HG02943 (cell line): ENCODE results near the gene OPCML.

Experiments used
- ATAC-seq: cut with Tn5 transposase; IDR thresholded peaks from one replicate; pipeline ENCODE4 v1.9.1; 2021; ENCODE audit warnings: mild to moderate bottlenecking, low read depth, moderate library complexity; ENCODE audit not compliant: unreplicated experiment

Gene OPCML

DNA sequence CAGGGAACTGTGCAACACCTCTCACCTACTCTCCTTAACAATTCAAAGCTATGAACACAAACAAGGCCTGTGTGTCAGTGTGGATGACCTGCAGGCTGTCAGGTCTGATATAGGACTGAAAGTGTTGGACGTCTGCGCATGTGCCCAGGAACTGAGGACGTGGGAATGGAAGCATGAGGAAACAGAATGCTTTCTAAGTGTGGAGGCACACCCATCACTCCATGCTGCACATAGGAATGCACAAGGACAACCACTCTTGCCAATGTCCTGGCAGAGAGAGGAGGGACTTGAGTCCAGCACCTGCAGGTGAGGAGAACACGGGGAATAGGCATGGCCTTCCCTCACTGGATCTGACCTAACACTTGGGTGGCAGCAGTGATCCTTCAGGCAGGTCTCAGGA lies 874.3 kb downstream of the OPCML start:
- ATAC-seq = no peak

DNA sequence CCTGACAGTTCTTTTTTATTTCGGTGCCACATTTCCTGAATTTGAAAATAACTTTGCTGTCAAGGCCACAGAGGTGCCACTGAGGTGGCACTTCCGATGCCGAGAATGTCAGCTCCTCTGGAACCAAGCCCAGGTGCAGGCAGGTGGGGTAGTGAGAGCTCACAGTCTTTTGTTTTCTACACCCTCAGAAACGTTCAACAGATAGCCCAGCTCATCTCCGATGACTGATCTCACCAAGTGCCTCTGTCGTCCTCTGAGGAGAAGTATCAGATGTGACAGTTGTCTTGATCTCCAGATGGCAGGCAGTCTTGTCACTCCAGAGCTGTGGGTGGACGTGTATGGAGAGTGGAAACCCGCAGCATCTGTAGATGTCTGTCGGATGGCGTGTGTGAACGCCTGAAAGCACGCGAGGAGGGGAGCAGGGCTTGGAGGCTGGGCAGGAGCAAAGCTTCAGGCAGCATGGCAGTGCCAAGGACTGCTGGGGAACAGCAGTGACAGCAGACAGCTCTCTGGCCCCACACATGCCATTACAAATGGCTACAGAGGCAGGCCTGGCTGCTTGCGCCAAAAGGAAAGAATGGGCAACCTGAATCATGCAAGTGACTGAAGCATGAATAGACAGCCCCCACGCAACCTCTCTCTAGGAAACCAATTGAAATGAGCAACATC lies 877.0 kb downstream of the OPCML start:
- ATAC-seq = no peak

DNA sequence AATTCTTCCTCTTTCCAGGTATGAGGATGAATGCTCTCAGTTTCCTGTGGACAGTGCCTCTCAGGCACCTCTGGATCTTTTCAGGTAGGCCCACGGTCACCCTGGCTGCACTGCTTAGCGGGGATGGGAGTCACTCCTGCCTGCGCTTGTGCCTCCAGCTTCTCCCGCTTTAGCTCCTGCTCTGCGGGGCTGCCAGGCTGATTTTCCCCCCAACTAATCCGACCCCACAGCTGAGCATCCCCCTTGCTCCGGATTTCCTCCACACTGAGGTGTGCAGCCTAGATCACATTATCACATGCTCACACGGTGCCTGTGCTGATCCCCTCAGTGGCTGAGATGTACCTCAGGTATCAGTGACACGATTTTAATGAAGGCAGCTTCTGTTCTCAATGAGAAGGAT lies 879.1 kb downstream of the OPCML start:
- no peak for ATAC-seq

DNA sequence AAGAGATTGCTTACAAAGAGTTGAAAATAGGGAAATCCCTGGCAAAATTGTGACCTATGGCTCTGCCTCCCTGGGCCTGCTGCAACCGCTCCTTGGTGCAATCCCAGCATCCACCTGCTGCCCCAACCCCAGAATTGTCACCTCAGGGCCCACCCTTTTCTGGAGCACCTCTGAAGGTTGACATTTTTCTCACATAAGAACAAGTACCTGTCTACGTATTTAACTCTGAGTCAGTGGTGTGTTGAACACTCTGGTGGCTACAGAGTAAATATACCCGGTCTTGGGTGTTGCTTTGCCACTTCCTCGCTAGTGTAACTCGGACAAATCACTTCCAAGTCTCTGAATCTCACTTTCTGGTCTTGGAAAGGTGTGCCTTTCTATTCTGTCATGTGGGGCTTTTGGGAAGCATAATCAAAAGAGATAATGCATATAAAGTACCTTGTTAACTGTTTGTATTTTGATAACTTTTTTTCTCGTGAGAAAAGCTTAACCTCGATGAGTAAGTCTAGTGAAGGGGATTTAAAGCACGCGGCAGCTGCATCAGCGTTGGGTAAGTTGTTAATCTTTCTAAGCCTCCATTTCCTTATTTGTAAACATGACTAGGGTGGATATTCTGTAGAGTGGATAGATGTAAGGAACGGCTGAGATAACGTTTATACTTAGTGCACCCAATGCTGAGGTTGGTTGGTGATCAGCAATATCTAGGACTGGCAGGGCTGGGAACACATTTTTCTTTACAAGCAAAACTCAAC lies 881.2 kb downstream of the OPCML start:
- ATAC-seq = no peak

DNA sequence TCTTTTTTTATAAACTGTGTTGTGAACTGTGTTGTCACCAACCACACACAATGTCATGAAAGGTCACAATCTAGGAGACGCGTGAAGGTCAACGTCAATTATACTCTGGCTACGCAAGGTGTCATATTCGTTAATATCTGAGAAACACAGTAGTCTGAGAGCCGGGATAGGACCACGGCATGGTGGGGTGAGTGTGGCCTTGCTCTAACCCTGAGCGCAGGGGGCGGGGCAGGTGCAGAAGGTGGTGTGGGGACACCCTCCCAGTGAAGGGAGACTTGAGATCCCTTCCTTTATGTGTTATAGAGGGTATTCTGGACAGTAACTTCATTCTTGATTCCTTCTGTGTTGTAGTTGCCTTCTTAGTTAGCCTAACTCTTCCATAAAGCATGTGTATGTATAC lies 883.0 kb downstream of the OPCML start:
- ATAC-seq = no peak

DNA sequence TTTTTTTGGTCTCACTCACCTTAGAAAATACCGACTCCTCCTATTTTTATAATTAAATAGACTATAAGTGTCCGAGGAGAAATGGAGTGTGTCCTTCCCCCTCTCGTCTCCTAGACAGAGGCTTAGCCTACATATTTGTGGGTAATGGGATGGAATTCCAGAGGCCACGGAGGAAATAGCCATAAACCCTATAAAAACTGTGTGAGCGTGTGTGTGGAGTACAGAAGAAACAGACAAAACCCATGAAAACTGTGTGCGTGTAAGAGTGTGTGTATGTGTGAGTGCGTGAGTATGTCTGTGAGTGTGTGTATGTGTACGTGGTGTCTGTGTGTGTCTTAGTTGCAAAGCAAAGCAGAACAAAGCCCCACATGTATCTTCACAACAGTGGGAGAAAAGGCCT lies 883.5 kb downstream of the OPCML start:
- ATAC-seq = no peak

DNA sequence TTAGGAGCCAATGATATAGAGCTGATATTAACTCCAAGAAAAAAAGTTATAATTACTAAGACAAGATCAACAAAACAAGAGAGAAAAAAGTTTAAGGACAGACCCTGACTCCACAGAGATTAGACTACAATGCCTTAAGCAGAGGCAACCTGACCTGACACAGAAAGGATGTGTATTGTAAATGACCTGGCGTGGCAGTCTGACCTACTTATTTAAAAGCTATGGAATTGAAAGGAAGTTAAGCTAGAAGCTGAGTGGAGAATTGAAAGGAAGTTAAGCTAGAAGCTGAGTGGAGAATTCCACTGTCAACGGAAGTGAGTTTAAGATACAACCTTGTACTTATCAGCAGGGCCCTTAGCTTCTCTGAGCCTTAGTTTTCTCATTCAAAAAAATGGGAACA lies 885.4 kb downstream of the OPCML start:
- no peak for ATAC-seq

DNA sequence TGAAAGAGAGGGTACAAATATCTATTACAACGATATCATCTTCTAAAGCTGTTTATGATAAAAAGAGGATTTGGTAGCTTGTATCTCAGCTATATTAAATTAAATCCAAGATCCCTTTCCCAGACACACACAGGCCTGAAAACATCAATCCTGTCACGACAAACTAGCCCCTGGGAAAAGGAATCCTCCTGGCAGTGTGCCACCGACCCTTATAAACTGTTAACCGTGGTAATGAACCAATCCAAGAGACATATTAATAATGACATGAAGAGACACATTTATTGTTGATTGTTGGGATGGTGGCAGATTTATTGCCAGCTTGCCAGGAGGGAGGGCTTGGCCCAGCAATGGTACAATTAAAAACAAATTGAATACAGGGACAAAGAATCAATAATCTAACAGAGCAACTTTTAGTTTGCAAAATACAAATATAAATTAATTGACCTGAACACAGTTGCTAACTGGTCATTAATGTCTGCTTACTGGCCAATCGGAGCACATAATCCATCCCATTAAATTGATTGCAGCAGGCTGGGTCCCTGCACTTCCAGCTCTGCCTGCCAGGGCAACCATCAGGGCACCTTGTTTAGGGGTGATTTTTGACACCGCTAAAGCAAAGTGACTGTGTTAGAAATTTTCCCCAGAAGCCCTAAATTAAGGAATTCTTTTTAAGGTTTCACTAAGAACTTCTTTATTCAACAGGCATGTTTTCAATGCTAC lies 887.6 kb downstream of the OPCML start:
- ATAC-seq = no peak

DNA sequence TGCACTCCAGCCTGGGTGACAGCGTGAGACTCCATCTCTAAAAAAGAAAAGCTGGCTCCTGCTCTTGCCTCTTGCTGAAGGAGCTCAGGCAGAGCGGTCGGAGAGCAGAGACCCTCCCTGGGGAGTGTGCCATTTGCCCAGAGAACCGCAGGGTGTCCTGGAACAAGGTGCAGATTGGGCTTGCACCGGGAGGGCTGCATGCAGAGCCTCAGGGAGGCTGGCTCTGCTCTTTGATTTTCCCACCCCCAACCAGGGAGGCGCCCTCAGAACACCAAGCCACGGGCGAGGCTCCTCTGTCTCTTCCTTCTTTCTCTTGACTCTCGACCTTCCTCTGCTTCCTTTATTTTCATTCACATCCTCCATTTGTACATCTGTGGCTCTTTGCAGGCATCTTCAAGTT lies 889.1 kb downstream of the OPCML start:
- no peak for ATAC-seq

DNA sequence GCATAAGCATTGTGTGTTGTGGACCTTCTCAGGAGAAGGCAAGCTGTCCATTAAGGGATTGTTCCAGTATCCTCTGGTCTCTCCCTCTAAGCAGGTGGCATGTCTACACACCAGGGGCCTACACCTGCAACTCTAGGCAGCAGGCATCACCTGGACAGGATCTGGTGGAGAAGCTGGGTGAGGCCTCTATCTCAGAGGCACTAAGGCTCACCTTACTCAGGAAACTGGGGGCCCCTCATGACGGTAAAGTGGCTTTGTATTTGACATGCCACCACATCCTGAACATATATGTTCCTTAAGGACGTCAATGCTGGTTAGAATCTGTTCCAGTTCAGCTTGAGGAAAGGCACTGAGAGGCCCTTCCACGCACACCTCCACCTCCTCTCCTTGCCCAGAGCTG lies 891.3 kb downstream of the OPCML start:
- no peak for ATAC-seq

DNA sequence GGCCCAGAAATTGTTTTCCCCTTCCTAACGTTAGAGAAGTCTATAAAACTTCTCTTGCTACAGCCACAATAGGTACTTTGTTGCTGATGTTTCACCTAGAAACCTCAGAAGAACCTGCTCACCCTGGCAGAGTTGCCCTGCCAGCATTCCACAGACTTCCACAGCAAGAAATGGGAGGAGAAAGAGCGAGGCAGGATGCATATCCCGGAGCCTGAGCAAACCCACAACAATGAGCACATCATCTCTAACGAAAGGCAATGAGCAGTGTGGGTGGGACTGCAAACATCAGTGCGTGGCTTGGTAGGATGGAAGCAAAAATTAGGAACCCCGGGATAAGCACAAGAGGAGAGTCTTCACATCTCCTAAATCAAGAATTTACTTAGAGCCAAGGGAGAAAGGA lies 892.3 kb downstream of the OPCML start:
- ATAC-seq = no peak

DNA sequence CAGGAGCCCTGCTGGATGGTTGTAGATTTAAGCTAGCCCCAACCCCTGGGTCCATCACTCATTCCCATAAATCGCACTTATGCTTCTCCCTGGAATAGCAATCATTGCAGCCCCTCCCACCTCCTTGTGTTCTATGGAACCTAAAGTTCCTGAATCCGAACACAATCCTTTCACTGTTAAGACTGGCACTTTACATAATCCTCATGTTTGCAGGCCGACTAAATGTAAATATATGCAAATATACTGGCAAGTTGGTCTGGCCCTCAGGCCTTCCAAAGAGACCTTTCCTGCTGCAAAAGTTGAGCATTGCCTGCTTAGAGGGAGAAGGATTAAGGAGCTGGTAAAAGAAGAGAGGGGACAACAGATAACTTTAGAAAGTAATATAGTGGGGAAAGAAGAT lies 892.9 kb downstream of the OPCML start:
- ATAC-seq = no peak

DNA sequence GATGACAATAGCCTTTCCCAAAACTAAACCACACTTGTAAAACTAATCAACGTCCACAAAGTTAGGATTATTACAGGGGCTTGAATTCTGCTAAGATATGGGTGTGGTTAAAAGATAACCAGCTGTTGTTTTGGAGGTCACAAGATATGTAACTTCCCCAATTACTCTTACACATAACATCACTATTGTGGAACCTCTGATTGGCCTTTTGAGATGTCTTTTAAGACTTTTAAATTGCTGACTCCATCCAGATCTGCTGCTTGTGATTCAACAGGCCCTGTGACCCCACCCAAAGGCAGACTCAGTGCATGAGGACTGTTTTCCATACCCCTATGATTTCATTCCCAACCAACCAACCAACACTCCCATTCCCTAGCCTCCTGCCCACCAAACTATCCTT lies 893.9 kb downstream of the OPCML start:
- no peak for ATAC-seq

DNA sequence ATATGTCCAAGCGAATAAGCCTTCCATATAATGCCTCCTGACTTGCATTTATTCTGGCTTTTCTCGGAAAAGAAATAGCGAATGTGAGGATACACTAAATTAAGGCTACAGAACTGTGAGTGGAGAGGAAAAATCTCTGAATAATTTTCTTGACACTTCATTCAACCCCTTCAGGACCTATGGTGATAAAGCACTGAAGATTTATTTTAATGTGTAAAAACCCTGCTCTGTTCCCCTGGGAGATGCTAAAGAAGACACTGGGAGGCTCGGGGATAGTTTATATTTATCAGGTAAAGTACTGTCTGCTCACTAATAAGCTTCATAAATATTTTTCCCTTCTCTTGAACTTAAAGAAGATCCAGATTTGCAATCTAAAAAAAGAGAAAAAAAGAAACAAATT lies 895.8 kb downstream of the OPCML start:
- ATAC-seq = no peak

DNA sequence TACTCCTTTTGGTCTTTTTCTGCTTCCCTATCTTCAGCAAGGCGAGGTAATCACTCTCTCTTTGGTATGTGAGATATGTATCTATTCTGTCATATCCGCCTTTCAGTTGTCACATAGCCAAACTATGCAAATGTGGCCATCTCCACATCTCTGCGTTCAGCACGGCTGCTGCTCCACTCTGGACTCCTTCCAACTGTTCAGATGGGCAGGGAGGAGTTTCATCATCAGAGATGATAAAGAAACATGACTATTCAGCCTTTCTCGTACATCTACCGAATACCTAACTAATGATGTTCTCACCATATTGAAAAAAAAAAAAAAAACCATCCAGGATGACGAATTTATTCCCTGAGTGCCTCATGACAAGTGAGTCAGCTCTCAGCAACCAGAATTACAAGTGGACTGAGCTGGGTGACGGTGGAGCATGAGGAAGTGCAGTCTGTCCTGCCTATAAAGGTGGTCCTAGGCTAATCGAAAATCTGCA lies 899.6 kb downstream of the OPCML start:
- ATAC-seq = no peak

DNA sequence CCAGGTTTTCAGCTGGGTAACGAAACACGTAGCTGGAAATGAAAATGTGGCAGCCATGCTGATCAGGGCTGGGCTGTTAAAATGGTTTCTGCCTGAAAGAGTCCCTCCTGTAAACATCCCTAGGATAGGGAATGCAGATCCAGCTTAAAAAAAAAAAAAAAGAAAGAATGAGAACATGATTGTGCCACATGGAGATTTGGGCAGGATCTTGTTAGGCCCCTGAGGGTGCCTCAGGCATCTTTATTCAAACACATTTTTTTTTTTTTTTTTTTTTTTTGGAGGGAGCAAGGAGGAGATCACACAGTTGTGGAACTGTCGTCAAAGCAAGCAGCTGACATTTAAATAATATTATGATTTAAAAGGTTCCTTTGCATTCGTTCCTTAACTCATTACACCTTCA lies 900.3 kb downstream of the OPCML start:
- ATAC-seq = no peak

DNA sequence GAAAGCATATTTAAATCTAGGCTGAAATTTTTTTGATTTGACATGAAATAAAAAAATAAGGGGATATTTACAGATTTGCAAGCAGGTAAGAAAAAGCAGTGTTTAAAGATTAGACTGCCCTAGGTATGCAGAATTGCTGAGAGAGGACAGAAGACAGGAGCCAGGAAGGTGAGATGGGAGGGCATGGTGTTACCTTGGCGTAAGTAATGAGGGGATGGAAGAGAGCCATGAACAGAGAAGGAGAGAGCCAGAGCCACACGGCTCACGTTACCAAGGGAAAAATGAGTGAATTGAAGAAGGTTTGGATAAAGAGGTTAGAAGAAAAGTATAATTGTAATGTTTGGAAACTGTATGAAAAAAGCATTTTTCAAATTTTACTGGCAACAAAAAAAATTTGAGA lies 904.3 kb downstream of the OPCML start:
- ATAC-seq = no peak

DNA sequence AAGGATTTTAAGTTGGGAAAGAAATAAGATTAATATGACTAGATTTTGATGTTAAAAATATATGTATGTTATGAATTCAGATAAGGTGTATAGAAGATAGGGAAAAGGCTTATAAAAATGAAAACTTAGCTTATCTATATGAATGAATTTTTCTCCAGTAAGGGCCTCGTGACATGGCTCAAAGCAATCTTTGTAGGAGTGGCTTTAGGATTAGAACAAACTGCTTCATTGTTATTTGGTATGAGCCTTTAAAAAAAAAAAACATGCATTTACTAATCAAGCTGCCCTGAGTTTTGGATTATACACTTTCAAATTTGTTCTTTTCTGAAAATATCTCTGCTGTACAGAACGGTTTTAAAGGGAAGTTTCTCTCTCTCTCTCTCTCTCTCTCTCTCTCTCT lies 905.9 kb downstream of the OPCML start:
- no peak for ATAC-seq

DNA sequence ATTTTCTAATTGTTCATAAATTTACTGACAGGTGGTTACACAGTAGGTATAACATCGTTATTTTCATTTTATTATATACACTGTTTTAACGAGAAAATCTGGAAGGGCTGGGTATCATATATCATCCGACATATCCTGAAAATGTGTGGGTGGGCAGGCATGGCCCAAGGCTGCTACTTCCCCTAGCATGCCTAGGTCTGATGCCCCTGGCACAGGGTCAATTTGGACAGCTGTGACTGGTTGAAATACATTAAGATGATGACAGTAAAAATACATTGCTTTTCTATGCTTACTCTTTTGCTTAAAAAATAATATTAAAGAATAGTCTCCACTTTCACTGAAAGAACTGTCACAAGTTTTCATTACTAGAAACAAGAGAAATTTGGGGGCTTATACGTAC lies 908.8 kb downstream of the OPCML start:
- no peak for ATAC-seq

DNA sequence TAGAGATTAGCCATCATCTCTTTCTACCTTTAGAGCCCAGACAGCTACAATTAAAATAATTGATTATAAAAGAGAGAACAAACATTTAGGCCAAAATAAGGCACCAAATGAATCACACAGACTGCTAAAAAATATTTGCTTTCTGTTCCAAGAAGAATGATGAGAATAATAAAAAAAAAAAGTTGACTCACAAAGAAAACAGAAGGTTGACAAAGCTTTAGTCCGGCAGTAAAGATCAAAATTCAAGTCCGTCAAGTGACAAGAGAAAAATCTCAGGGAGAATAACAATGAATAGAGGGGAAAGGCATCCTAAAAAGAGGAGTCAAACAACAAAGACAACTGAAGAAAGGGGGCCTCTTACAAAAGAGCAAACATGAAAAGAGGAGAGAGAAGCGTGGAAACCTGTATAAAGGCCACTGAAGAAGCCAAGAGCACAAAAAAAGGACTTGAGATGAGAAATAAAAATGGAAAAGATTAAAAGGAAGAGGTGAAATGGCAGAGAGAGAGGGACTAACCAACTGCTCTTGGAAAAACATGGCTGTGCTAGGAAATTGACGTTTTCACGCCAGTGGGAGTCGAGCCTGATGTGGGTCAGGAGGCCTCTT lies 910.2 kb downstream of the OPCML start:
- ATAC-seq = no peak

DNA sequence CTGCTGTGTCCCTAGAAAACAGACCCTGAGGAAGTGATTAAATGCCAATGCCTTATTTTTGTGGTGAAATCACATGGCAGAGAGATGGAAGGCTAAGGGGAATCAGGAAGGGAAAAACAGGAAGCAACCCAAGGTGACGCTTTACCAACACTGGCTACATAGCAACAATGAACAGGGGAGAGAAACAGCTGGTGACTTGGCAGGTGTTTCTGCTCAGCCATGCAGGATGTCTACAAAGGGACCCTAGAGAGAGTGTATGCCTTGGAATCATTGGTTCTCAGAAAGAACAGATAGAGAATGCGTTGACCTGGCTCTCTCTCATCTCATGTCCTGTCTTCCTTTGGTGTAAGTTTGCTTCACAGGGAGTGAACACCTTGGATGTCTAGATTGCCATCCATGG lies 911.9 kb downstream of the OPCML start:
- no peak for ATAC-seq
